GM12872 (cell line): ENCODE measurements around the gene CCDC91.

Experiments used
- CTCF ChIP-seq: IDR thresholded peaks from 3 replicates; pipeline ENCODE4 v1.5.1; 2011; ENCODE audit warnings: low read depth, mild to moderate bottlenecking, low read length, moderate library complexity; ENCODE audit not compliant: insufficient read depth

The CCDC91 gene

GRCh38 chr12:28383368-28383767, 193.1 kb downstream of the CCDC91 start:
- no peak for TF ChIP-seq CTCF

GRCh38 chr12:28388879-28389278, 198.6 kb downstream of the CCDC91 start:
- TF ChIP-seq CTCF, result no peak

- TF ChIP-seq CTCF, result no peak
Observed at GRCh38 chr12:28390206-28390605, 199.9 kb downstream of the CCDC91 start.

- TF ChIP-seq CTCF, result no peak
Observed at GRCh38 chr12:28390761-28391385, 200.6 kb downstream of the CCDC91 start.

- no peak for TF ChIP-seq CTCF
Observed at GRCh38 chr12:28409892-28410291, 219.6 kb downstream of the CCDC91 start.

- TF ChIP-seq CTCF, result no peak
Observed at GRCh38 chr12:28413460-28414109, 223.3 kb downstream of the CCDC91 start.

GRCh38 chr12:28415755-28416154, 225.5 kb downstream of the CCDC91 start:
- TF ChIP-seq CTCF, result no peak

- no peak for TF ChIP-seq CTCF
Observed at GRCh38 chr12:28421374-28421773, 231.1 kb downstream of the CCDC91 start.
